Activated T-cell treated with anti-CD3 and anti-CD28 coated beads, Interleukin-2, amount 50 U/mL, for 24 hours (primary cell): ENCODE measurements around the gene PDE1A.

Experiments
- DNase-seq: peaks from one replicate; pipeline ENCODE4 v3.0.0-alpha.2; 2020
- H3K27ac Mint-ChIP-seq: 2 replicates; pipeline ENCODE4 v1.8.0; 2020; ENCODE audit warnings: mild to moderate bottlenecking, mixed read lengths
- H3K27me3 Mint-ChIP-seq: 2 replicates; pipeline ENCODE4 v1.8.0; 2020; ENCODE audit warnings: mixed read lengths
- H3K36me3 Mint-ChIP-seq: 2 replicates; pipeline ENCODE4 v1.8.0; 2020; ENCODE audit warnings: low read depth, mixed read lengths
- H3K4me1 Mint-ChIP-seq: 2 replicates; pipeline ENCODE4 v1.8.0; 2020; ENCODE audit warnings: low read depth, mixed read lengths
- H3K4me3 Mint-ChIP-seq: 2 replicates; pipeline ENCODE4 v1.8.0; 2020; ENCODE audit warnings: mild to moderate bottlenecking, moderate library complexity, mixed read lengths
- H3K9me3 Mint-ChIP-seq: 2 replicates; pipeline ENCODE4 v1.8.0; 2020; ENCODE audit warnings: mixed read lengths

Gene PDE1A

GRCh38 chr2:182197529-182197928, 229.3 kb downstream of the PDE1A start:
- Mint-ChIP-seq H3K36me3 (no peaks in the 10 kb centered on the region), H3K4me1 (no peaks in the 10 kb centered on the region), H3K4me3 (no peak overlapping the region), H3K9me3 (no peaks in the 10 kb centered on the region), H3K27ac (no peak overlapping the region), H3K27me3 (peaks cover 4% of the 10 kb centered on the region)
- no peak for DNase-seq

GRCh38 chr2:182193291-182193690, 233.5 kb downstream of the PDE1A start:
- no peak overlapping the region for H3K27ac Mint-ChIP-seq

GRCh38 chr2:182191061-182191460, 235.8 kb downstream of the PDE1A start:
- H3K9me3 Mint-ChIP-seq = no peaks in the 10 kb centered on the region
- H3K27me3 Mint-ChIP-seq = peaks cover 9% of the 10 kb centered on the region
- DNase-seq = no peak
- H3K27ac Mint-ChIP-seq = no peak overlapping the region
- no peaks in the 10 kb centered on the region for H3K4me1 Mint-ChIP-seq
- H3K36me3 Mint-ChIP-seq = no peaks in the 10 kb centered on the region
- H3K4me3 Mint-ChIP-seq = no peak overlapping the region

More at GRCh38 chr2:182193291-182193690, 233.5 kb downstream of the PDE1A start:
- peaks cover 4% of the 10 kb centered on the region for H3K27me3 Mint-ChIP-seq
- no peak overlapping the region for H3K4me3 Mint-ChIP-seq
- no peak for DNase-seq
- no peaks in the 10 kb centered on the region for H3K36me3 Mint-ChIP-seq
- H3K4me1 Mint-ChIP-seq = no peaks in the 10 kb centered on the region
- no peaks in the 10 kb centered on the region for H3K9me3 Mint-ChIP-seq

GRCh38 chr2:182187130-182187529, 239.7 kb downstream of the PDE1A start:
- Mint-ChIP-seq H3K27me3 (peaks cover 10% of the 10 kb centered on the region), H3K9me3 (peaks cover 2% of the 10 kb centered on the region), H3K4me3 (no peak overlapping the region), H3K27ac (no peak overlapping the region), H3K36me3 (no peaks in the 10 kb centered on the region), H3K4me1 (no peaks in the 10 kb centered on the region)
- no peak for DNase-seq

- Mint-ChIP-seq H3K36me3 (no peaks in the 10 kb centered on the region), H3K9me3 (peaks cover 2% of the 10 kb centered on the region), H3K27me3 (peaks cover 11% of the 10 kb centered on the region), H3K4me3 (no peak overlapping the region), H3K4me1 (no peaks in the 10 kb centered on the region), H3K27ac (no peak overlapping the region)
- no peak for DNase-seq
Observed at GRCh38 chr2:182186132-182186735, 240.6 kb downstream of the PDE1A start.

GRCh38 chr2:182182436-182182835, 244.4 kb downstream of the PDE1A start:
- Mint-ChIP-seq H3K27me3 (peaks cover 30% of the 10 kb centered on the region), H3K36me3 (no peaks in the 10 kb centered on the region), H3K4me3 (no peak overlapping the region), H3K4me1 (no peaks in the 10 kb centered on the region), H3K9me3 (peaks cover 2% of the 10 kb centered on the region), H3K27ac (no peak overlapping the region)
- DNase-seq = no peak

GRCh38 chr2:182181381-182181780, 245.5 kb downstream of the PDE1A start:
- H3K36me3 Mint-ChIP-seq = no peaks in the 10 kb centered on the region
- H3K9me3 Mint-ChIP-seq = peaks cover 2% of the 10 kb centered on the region
- peaks cover 24% of the 10 kb centered on the region for H3K27me3 Mint-ChIP-seq

GRCh38 chr2:182179176-182179575, 247.7 kb downstream of the PDE1A start:
- H3K27ac Mint-ChIP-seq = no peak overlapping the region
- H3K4me3 Mint-ChIP-seq = no peak overlapping the region
- DNase-seq = no peak
- no peaks in the 10 kb centered on the region for H3K4me1 Mint-ChIP-seq
- no peaks in the 10 kb centered on the region for H3K36me3 Mint-ChIP-seq
- H3K9me3 Mint-ChIP-seq = peaks cover 2% of the 10 kb centered on the region
- peaks cover 24% of the 10 kb centered on the region for H3K27me3 Mint-ChIP-seq

More at GRCh38 chr2:182181381-182181780, 245.5 kb downstream of the PDE1A start:
- H3K4me3 Mint-ChIP-seq = no peak overlapping the region
- no peak for DNase-seq
- H3K4me1 Mint-ChIP-seq = no peaks in the 10 kb centered on the region
- H3K27ac Mint-ChIP-seq = no peak overlapping the region

- Mint-ChIP-seq H3K36me3 (no peaks in the 10 kb centered on the region), H3K27me3 (peaks cover 5% of the 10 kb centered on the region), H3K9me3 (no peaks in the 10 kb centered on the region), H3K4me3 (no peak overlapping the region), H3K27ac (no peak overlapping the region), H3K4me1 (no peaks in the 10 kb centered on the region)
- no peak for DNase-seq
Observed at GRCh38 chr2:182173944-182174622, 252.8 kb downstream of the PDE1A start.

- Mint-ChIP-seq H3K27ac (no peak overlapping the region), H3K9me3 (no peaks in the 10 kb centered on the region), H3K27me3 (peaks cover 5% of the 10 kb centered on the region), H3K4me1 (no peaks in the 10 kb centered on the region), H3K36me3 (no peaks in the 10 kb centered on the region), H3K4me3 (no peak overlapping the region)
- no peak for DNase-seq
Observed at GRCh38 chr2:182170341-182170740, 256.5 kb downstream of the PDE1A start.

- no peak overlapping the region for H3K4me3 Mint-ChIP-seq
- no peak overlapping the region for H3K27ac Mint-ChIP-seq
- H3K27me3 Mint-ChIP-seq = peaks cover 5% of the 10 kb centered on the region
- DNase-seq = no peak
- no peaks in the 10 kb centered on the region for H3K36me3 Mint-ChIP-seq
- no peaks in the 10 kb centered on the region for H3K4me1 Mint-ChIP-seq
- H3K9me3 Mint-ChIP-seq = no peaks in the 10 kb centered on the region
Observed at GRCh38 chr2:182167882-182168281, 259.0 kb downstream of the PDE1A start.

- Mint-ChIP-seq H3K36me3 (no peaks in the 10 kb centered on the region), H3K4me1 (no peaks in the 10 kb centered on the region), H3K9me3 (no peaks in the 10 kb centered on the region), H3K27ac (no peak overlapping the region), H3K4me3 (no peak overlapping the region), H3K27me3 (peaks cover 5% of the 10 kb centered on the region)
- no peak for DNase-seq
Observed at GRCh38 chr2:182166841-182167240, 260.0 kb downstream of the PDE1A start.

- H3K9me3 Mint-ChIP-seq = no peaks in the 10 kb centered on the region
- H3K27ac Mint-ChIP-seq = no peak overlapping the region
- no peaks in the 10 kb centered on the region for H3K36me3 Mint-ChIP-seq
- no peaks in the 10 kb centered on the region for H3K4me1 Mint-ChIP-seq
- no peak overlapping the region for H3K4me3 Mint-ChIP-seq
- H3K27me3 Mint-ChIP-seq = peaks cover 5% of the 10 kb centered on the region
- DNase-seq = no peak
Observed at GRCh38 chr2:182166406-182166805, 260.4 kb downstream of the PDE1A start.

GRCh38 chr2:182165202-182165601, 261.6 kb downstream of the PDE1A start:
- Mint-ChIP-seq H3K36me3 (no peaks in the 10 kb centered on the region), H3K27ac (no peak overlapping the region), H3K9me3 (no peaks in the 10 kb centered on the region), H3K4me1 (no peaks in the 10 kb centered on the region), H3K27me3 (peaks cover 10% of the 10 kb centered on the region), H3K4me3 (no peak overlapping the region)
- DNase-seq = no peak

GRCh38 chr2:182164686-182165085, 262.1 kb downstream of the PDE1A start:
- H3K27me3 Mint-ChIP-seq = peaks cover 11% of the 10 kb centered on the region
- no peaks in the 10 kb centered on the region for H3K36me3 Mint-ChIP-seq
- DNase-seq = no peak
- no peak overlapping the region for H3K27ac Mint-ChIP-seq
- no peaks in the 10 kb centered on the region for H3K9me3 Mint-ChIP-seq
- H3K4me3 Mint-ChIP-seq = no peak overlapping the region
- H3K4me1 Mint-ChIP-seq = no peaks in the 10 kb centered on the region
